ENCODE data around the gene METRN.
"Not testable (repeated sequence)": the region's sequence is repeated elsewhere in the genome, so short reads cannot be mapped to it uniquely, and the experiment has no call there.

GRCh38 chr16:754121-754607, 39.2 kb downstream of the METRN start:
- TF ChIP-seq CTCF, POLR2A (IDR thresholded peaks at IDR 0.05): not testable (repeated sequence)

All from adrenal gland (tissue), 5 donors.